ENCODE measurements around the gene OSTF1. TPM values are rescaled to one million over a fixed set of nuclear protein-coding genes. Genes with fewer than 3 reads are reported as not detected.

OSTF1 gene, protein sequence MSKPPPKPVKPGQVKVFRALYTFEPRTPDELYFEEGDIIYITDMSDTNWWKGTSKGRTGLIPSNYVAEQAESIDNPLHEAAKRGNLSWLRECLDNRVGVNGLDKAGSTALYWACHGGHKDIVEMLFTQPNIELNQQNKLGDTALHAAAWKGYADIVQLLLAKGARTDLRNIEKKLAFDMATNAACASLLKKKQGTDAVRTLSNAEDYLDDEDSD
- total RNA-seq (2021; fragmentation: NEBNext Ultra II Directional; extraction: Animal tissue kit (Norgen Biotek cat#: 25700)), result 10 to 100 TPM; 57.9 to 71.6 (median 61.4) TPM
- long read RNA-seq, transcript OSTF1-201 (10 exons, 1,319 nt), result major isoform, 79 of 93 reads
- long read RNA-seq, partial matches to known transcripts, result 4 of 93 reads
- long read RNA-seq, other reads (novel, unspliced or antisense), result 10 of 93 reads

DNA sequence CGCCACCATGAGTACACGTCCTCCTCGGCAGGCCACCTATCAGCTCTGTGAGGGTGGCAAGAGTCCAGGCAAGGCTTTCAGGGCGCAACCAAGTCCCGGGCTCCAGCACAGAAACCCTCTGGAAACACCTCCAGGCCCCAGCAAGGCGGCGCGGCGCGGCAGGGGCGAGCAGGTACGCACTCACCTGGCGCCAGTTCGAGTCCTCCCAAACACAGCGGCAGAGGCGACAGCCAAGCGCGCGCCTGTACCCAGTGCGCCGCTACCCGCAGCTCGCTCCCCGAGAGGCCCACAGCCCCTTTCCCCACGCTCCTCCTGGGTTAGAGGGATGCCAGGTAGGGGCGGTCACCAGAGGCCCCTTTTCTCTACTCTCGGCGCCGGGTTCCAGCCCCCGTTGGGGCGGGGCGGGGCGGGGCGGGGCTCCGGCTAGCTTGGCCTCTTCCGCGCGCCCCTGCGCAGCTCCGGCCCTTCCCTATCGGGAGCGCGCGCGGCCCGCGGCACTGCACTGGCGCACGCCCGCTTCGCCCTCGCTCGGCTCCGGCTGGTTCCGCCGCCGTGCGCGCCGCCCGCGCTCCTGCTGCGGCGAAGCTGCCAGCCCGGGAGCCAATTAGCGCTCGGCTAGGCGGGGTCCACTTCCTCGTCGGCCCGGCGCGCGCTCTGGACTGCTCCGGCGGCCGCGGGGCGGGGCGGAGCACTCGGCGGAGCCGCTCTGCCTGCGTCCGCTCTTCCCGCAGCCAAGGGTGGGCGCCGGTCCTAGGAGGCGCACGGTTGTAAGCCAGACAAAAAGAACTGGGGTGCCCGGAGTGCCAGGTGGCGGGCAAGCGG lies at the start of gene OSTF1, which contains the start of gene NMRK1:
OSTF1 (plus strand) TSS at position 691 of the 822 bp plus-strand sequence. CDS start 179 bp downstream, outside the sequence.
NMRK1 (minus strand) TSS at position 332 of the 822 bp plus-strand sequence. CDS start 5,040 bp downstream, outside the sequence.
- TF ChIP-seq, protein P1, sequence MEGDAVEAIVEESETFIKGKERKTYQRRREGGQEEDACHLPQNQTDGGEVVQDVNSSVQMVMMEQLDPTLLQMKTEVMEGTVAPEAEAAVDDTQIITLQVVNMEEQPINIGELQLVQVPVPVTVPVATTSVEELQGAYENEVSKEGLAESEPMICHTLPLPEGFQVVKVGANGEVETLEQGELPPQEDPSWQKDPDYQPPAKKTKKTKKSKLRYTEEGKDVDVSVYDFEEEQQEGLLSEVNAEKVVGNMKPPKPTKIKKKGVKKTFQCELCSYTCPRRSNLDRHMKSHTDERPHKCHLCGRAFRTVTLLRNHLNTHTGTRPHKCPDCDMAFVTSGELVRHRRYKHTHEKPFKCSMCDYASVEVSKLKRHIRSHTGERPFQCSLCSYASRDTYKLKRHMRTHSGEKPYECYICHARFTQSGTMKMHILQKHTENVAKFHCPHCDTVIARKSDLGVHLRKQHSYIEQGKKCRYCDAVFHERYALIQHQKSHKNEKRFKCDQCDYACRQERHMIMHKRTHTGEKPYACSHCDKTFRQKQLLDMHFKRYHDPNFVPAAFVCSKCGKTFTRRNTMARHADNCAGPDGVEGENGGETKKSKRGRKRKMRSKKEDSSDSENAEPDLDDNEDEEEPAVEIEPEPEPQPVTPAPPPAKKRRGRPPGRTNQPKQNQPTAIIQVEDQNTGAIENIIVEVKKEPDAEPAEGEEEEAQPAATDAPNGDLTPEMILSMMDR (IDR thresholded peaks at IDR 0.05), result no peak; the same call in 1 of the 2 replicates
- Mint-ChIP-seq H3K4me3 (peak within 1 kb of the TSS; percentile 100), H3K27ac (peak within 1 kb of the TSS; percentile 96), H3K4me1 (ENCODE audit: low read depth) (peaks cover 60% of the 10 kb centered on the region), H3K9me3 (no peaks in the 10 kb centered on the region), H3K27me3 (ENCODE audit: insufficient read depth) (no peaks in the 10 kb centered on the region; the same call in 1 of the 2 replicates), H3K36me3 (ENCODE audit: low read depth) (no peaks in the 10 kb centered on the region; the same call in none of the 2 replicates)
- peak; percentile 95 for DNase-seq

GRCh38 chr9:75039009-75039408 lies 49.3 kb upstream of the OSTF1 start:
- H3K27me3 Mint-ChIP-seq (ENCODE audit: insufficient read depth), result no peaks in the 10 kb centered on the region
- TF ChIP-seq, protein P1 (IDR thresholded peaks at IDR 0.05), result no peak
- peak; percentile 94 for DNase-seq
- H3K4me1 Mint-ChIP-seq (ENCODE audit: low read depth), result peaks cover 50% of the 10 kb centered on the region
- H3K27ac Mint-ChIP-seq, result peak overlapping the region; percentile 93
- no peaks in the 10 kb centered on the region for H3K9me3 Mint-ChIP-seq
- H3K36me3 Mint-ChIP-seq (ENCODE audit: low read depth), result no peaks in the 10 kb centered on the region
- peak overlapping the region; percentile 71 for H3K4me3 Mint-ChIP-seq

DNA sequence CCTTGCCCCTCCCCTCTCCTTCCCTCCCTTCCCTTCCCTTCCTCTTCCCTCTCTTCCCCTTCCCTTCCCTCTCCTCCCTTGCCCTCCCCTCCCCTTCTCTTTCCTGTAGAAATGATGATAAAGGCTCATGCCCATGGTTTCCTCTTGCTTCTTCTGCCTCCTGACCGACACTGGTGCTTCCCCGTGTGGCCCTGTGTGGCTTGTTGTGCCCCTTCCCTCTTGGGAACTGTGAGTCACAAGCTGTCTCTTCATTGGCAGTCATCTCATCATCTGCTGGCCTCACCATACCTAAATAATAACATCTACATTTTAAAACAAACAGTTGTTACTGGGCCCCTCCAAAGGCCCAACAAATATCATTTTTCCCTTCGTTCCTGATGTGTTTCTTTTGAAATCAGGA lies 48.5 kb upstream of the OSTF1 start:
- Mint-ChIP-seq H3K4me3 (peak overlapping the region; percentile 71), H3K9me3 (no peaks in the 10 kb centered on the region), H3K27ac (peak overlapping the region; percentile 93), H3K36me3 (ENCODE audit: low read depth) (no peaks in the 10 kb centered on the region), H3K27me3 (ENCODE audit: insufficient read depth) (0 out of 2 replicates have a peak, but pooled peaks cover 1% of the 10 kb centered on the region), H3K4me1 (ENCODE audit: low read depth) (peaks cover 42% of the 10 kb centered on the region)
- no peak for DNase-seq
- TF ChIP-seq, protein P1 (IDR thresholded peaks at IDR 0.05), result no peak

DNA sequence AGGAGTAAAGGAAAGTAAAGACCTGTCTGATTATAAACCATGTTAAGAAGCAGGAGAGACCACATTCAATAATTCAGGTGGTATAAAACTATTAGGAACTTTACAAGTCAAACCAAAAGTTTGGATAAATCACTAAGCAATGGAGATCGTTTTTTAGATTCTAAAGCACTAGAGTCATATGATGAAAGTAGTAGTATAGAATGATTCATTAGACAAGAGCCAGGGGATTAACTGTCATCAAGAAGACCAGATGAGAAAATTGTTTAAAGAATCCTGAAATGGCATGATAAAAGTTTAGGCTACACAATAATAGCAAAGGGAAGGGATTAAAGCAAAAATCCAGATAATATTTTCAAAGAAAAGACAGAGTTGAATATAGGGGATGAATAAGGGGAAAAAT lies 47.3 kb upstream of the OSTF1 start:
- peaks cover 41% of the 10 kb centered on the region for H3K4me1 Mint-ChIP-seq (ENCODE audit: low read depth)
- H3K9me3 Mint-ChIP-seq, result no peaks in the 10 kb centered on the region
- H3K27me3 Mint-ChIP-seq (ENCODE audit: insufficient read depth), result 0 out of 2 replicates have a peak, but pooled peaks cover 1% of the 10 kb centered on the region
- peak overlapping the region; percentile 36 for H3K4me3 Mint-ChIP-seq
- no peak for DNase-seq
- TF ChIP-seq, protein P1 (IDR thresholded peaks at IDR 0.05), result no peak
- H3K36me3 Mint-ChIP-seq (ENCODE audit: low read depth), result no peaks in the 10 kb centered on the region
- H3K27ac Mint-ChIP-seq, result peak overlapping the region; percentile 93

DNA sequence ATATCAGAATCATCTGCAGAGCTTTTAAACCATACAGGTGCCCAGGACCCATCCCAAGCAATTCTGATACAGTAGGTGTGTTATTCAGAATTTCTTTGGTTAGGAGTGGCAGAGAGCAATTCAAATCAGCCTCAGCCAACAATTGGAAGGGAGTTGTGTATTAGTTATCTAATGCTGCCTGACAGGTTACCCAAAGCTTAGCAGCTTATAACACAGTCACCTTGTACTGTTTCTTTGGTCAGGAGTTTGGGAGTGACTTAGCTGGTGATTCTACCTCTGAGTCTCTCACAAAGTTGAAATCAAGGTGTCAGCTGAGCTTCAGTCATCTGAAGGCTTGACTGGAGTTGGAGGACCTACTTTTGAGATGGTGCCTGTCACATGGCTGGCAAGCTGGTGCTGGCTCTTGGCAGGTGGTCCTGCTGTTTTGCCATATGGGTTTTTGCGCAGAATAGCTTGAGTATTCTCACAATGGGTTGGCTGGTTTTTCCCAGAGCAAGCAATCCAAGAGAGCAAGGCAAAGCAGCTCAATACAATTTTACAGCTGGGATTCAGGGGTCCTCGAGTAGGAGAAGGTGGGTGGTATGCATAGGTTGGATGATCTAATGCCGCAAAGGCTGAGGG lies 41.5 kb upstream of the OSTF1 start:
- H3K27me3 Mint-ChIP-seq (ENCODE audit: insufficient read depth), result peaks cover 3% of the 10 kb centered on the region; the same call in 1 of the 2 replicates
- no peak overlapping the region for H3K27ac Mint-ChIP-seq
- H3K36me3 Mint-ChIP-seq (ENCODE audit: low read depth), result no peaks in the 10 kb centered on the region
- DNase-seq, result no peak
- H3K4me1 Mint-ChIP-seq (ENCODE audit: low read depth), result no peaks in the 10 kb centered on the region
- H3K9me3 Mint-ChIP-seq, result no peaks in the 10 kb centered on the region
- no peak overlapping the region for H3K4me3 Mint-ChIP-seq
- TF ChIP-seq, protein P1 (IDR thresholded peaks at IDR 0.05), result no peak
